Chondrocyte (in vitro differentiated cells): ENCODE measurements around the gene IMMP2L. TPM values are rescaled to one million over a fixed set of nuclear protein-coding genes. Genes with fewer than 3 reads are reported as not detected.
"Not testable (repeated sequence)": the region's sequence is repeated elsewhere in the genome, so short reads cannot be mapped to it uniquely, and the experiment has no call there.

ENCODE experiments used
- DNase-seq: peaks from one replicate; pipeline ENCODE4 v3.0.0; 2021; ENCODE audit warnings: mixed read lengths, low spot score
- H3K27ac Mint-ChIP-seq: one replicate; pipeline ENCODE4 v1.8.0; 2021; ENCODE audit warnings: mild to moderate bottlenecking, moderate library complexity, mixed read lengths; ENCODE audit not compliant: unreplicated experiment
- H3K27me3 Mint-ChIP-seq: 2 replicates; pipeline ENCODE4 v1.8.0; 2021; ENCODE audit warnings: low read depth, mixed read lengths
- H3K36me3 Mint-ChIP-seq: 2 replicates; pipeline ENCODE4 v1.8.0; 2021; ENCODE audit warnings: low read depth, mixed read lengths
- H3K4me1 Mint-ChIP-seq: 2 replicates; pipeline ENCODE4 v1.8.0; 2021; ENCODE audit warnings: low read depth, mild to moderate bottlenecking, mixed read lengths
- H3K4me3 Mint-ChIP-seq: one replicate; pipeline ENCODE4 v1.8.0; 2021; ENCODE audit warnings: mild to moderate bottlenecking, moderate library complexity, mixed read lengths; ENCODE audit not compliant: unreplicated experiment
- H3K9me3 Mint-ChIP-seq: 2 replicates; pipeline ENCODE4 v1.8.0; 2021; ENCODE audit warnings: low read depth, mixed read lengths
- total RNA-seq: library from RNA; stranded (reverse); gene quantifications from 3 replicates; pipeline ENCODE4 v1.2.1, GENCODE V29; 2021
- TF ChIP-seq, protein P1 (sequence below): fragments of 200-600 bp; sonication (generic); IDR thresholded peaks from 2 replicates; pipeline ENCODE4 v1.5.0; 2021; ENCODE audit warnings: antibody characterized with exemption, mild to moderate bottlenecking, moderate library complexity

The IMMP2L gene
- total RNA-seq, 1 donor from 2014 or later = 6.1 TPM

DNA sequence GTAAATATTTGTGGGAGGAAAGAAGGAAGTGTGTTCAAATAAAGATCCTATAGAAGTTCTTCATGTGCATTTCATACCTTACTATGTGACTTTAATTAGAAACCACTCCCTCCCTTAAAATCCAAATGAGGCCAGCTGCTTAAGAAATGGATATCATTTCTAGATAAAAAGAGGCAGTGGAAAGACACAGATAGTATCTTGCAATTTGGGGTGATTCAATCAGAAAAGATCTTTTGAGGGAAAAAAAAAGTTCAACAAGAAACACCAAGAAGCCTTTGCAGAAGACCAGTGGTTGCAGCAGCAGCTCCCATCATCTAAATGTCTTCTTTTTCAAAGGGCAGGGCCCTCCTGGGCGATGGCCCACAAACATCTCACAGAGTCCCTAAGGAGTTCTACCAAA lies 271.3 kb downstream of the IMMP2L start:
- H3K9me3 Mint-ChIP-seq = peaks cover 12% of the 10 kb centered on the region
- DNase-seq = no peak
- H3K4me3 Mint-ChIP-seq = no peak overlapping the region
- H3K4me1 Mint-ChIP-seq = peaks cover 32% of the 10 kb centered on the region
- no peak overlapping the region for H3K27ac Mint-ChIP-seq
- TF ChIP-seq, protein P1, sequence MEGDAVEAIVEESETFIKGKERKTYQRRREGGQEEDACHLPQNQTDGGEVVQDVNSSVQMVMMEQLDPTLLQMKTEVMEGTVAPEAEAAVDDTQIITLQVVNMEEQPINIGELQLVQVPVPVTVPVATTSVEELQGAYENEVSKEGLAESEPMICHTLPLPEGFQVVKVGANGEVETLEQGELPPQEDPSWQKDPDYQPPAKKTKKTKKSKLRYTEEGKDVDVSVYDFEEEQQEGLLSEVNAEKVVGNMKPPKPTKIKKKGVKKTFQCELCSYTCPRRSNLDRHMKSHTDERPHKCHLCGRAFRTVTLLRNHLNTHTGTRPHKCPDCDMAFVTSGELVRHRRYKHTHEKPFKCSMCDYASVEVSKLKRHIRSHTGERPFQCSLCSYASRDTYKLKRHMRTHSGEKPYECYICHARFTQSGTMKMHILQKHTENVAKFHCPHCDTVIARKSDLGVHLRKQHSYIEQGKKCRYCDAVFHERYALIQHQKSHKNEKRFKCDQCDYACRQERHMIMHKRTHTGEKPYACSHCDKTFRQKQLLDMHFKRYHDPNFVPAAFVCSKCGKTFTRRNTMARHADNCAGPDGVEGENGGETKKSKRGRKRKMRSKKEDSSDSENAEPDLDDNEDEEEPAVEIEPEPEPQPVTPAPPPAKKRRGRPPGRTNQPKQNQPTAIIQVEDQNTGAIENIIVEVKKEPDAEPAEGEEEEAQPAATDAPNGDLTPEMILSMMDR = no peak
- peaks cover 7% of the 10 kb centered on the region for H3K36me3 Mint-ChIP-seq
- no peaks in the 10 kb centered on the region for H3K27me3 Mint-ChIP-seq

DNA sequence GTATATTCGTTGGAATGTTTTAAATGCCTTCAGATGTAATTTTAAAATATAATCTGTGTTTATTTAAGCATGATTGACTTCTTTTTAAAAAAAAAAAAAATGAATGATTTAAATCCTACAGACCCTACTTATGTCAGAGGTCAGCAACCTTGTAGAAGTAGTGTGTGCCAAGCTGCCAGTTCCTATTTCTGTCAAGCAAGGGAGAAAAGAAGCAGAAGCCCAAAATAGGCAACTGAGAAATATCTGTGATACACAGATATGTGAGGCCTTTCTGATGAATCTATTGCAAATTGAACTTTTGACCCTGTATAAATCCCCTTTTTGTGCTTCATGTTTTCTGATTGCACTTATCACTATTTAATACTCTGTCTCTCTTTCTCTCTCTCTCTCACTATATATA lies 271.9 kb downstream of the IMMP2L start:
- Mint-ChIP-seq H3K36me3 (peaks cover 7% of the 10 kb centered on the region), H3K4me1 (peaks cover 32% of the 10 kb centered on the region), H3K4me3 (no peak overlapping the region), H3K9me3 (peaks cover 12% of the 10 kb centered on the region), H3K27ac (no peak overlapping the region), H3K27me3 (no peaks in the 10 kb centered on the region)
- TF ChIP-seq, protein P1 = no peak
- DNase-seq = no peak

DNA sequence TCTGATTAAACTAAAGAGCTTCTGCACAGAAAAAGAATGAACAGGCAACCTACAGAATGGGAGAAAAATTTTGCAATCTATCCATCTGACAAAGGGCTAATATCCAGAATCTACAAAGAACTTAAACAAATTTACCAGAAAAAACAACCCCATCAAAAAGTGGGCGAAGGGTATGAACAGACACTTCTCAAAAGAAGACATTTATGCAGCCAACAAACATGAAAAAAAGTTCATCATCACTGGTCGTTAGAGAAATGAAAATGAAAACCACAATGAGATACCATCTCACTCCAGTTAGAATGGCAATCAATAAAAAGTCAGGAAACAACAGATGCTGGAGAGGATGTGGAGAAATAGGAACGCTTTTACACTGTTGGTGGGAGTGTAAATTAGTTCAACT lies 273.9 kb downstream of the IMMP2L start:
- H3K36me3 Mint-ChIP-seq, H3K27ac Mint-ChIP-seq, DNase-seq, H3K4me3 Mint-ChIP-seq, H3K27me3 Mint-ChIP-seq: not testable (repeated sequence)
- H3K9me3 Mint-ChIP-seq = peaks cover 12% of the 10 kb centered on the region
- H3K4me1 Mint-ChIP-seq = peaks cover 32% of the 10 kb centered on the region

DNA sequence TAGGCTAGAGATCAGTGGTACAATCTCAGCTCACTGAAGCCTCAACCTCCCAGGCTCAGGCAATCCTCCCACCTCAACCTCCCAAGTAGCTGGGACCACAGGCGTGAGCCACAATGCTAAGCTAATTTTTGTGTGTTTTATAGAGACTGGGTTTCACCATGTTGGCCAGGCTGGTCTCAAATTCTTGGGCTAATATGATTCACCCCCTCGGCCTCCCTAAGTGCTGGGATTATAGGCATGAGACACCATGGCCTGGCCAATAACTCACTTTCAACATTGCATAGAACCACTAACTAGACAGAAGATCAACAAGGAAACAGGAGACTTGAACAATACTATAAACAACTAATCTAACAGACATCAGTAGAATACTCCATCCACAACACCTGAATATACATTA lies 279.7 kb downstream of the IMMP2L start:
- Mint-ChIP-seq H3K4me1 (no peaks in the 10 kb centered on the region), H3K27me3 (no peaks in the 10 kb centered on the region), H3K36me3 (no peaks in the 10 kb centered on the region), H3K4me3 (no peak overlapping the region), H3K9me3 (no peaks in the 10 kb centered on the region), H3K27ac (no peak overlapping the region)
- TF ChIP-seq, protein P1 = no peak
- no peak for DNase-seq

DNA sequence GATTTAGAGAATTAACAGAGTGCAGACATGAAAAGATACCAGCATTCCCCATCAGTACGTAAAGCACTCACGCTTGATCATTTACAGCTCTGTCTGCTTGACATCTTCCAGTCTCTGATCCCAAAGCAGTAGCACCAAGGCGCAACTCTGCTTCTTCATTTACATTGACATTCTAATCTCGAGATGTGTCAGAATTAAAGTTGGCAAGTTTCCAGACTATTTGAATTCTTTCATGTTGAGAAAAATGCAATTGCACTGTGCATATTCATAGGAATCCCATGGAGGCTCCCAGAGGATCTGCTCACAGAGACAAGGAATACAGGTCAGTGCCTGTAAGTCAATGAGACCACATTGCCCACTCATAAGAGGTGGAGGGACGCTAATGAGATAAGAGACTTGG lies 287.4 kb downstream of the IMMP2L start:
- Mint-ChIP-seq H3K36me3 (no peaks in the 10 kb centered on the region), H3K27ac (no peak overlapping the region), H3K9me3 (peaks cover 2% of the 10 kb centered on the region), H3K27me3 (no peaks in the 10 kb centered on the region), H3K4me1 (peaks cover 12% of the 10 kb centered on the region), H3K4me3 (no peak overlapping the region)
- DNase-seq = no peak
- TF ChIP-seq, protein P1 = no peak

DNA sequence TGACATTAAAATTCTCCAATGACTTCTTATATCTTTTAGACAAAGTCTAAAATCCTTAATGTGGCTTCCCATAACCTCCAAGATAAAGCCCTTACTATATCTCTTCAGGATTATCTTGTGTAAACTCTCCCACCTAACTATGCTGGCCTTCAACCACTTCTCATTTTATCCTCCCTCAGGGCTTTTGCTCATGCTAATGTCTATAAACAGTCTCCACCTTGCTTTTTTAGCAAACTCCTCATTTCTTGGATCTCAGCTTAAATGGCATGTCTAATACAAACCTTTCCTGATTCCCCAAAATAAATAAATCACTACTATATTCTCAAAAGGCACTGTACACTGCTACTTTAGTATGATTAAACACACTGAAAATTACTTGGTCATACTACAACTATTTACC lies 290.2 kb downstream of the IMMP2L start:
- DNase-seq = no peak
- H3K4me3 Mint-ChIP-seq = no peak overlapping the region
- TF ChIP-seq, protein P1 = no peak
- H3K4me1 Mint-ChIP-seq = peaks cover 22% of the 10 kb centered on the region
- no peak overlapping the region for H3K27ac Mint-ChIP-seq
- H3K9me3 Mint-ChIP-seq = peaks cover 2% of the 10 kb centered on the region
- no peaks in the 10 kb centered on the region for H3K36me3 Mint-ChIP-seq
- no peaks in the 10 kb centered on the region for H3K27me3 Mint-ChIP-seq

DNA sequence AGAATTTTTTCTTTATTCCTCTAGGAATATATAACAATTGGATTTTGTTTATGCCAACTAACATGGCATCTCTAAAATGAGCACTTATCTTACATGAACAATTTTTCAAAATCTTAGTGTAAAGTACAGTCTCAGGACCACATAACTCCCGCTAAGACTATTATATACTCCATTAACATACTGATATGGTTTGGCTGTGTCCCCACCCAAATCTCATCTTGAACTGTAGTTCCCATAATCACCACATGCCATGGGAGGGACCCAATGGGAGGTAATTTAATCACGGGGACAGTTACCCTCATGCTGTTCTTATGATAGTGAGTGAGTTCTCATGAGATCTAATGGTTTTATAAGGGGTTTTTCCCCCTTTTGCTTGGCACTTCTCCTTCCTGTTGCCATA lies 291.5 kb downstream of the IMMP2L start:
- H3K27ac Mint-ChIP-seq, H3K36me3 Mint-ChIP-seq, H3K27me3 Mint-ChIP-seq, DNase-seq, H3K4me3 Mint-ChIP-seq, H3K9me3 Mint-ChIP-seq: not testable (repeated sequence)
- peaks cover 34% of the 10 kb centered on the region for H3K4me1 Mint-ChIP-seq
